Heart left ventricle (tissue), 16 donors: ENCODE data around the gene SGCA. TPM values are rescaled to one million over a fixed set of nuclear protein-coding genes. Genes with fewer than 3 reads are reported as not detected.

Source experiments
- ATAC-seq, 4 donors: fragments of 200-7000 bp; cut with Tn5 transposase; one replicate each; pipeline ENCODE4 v1.9.1; 2020 to 2022; ENCODE audit warnings: moderate library complexity in 4 of 4, mild to moderate bottlenecking in 3 of 4, moderate number of reproducible peaks in 1 of 4
- DNase-seq, 5 donors: peaks; one replicate each; pipeline ENCODE4 v3.0.0-alpha.2; 2020
- H3K27ac ChIP-seq, 12 donors: fragments of 200-600 bp; sonication (generic) in 4 of 12; one replicate each; pipeline versions ENCODE4 v1.5.0 to v1.8.0; 2016 to 2022; ENCODE audit warnings: mild to moderate bottlenecking in 2 of 12
- H3K27me3 ChIP-seq, 9 donors: fragments of 200-600 bp; sonication (generic) in 2 of 9; one replicate each; pipeline versions ENCODE4 v1.5.1 to v1.8.0; 2016 to 2022; ENCODE audit warnings: mild to moderate bottlenecking in 3 of 9
- H3K36me3 ChIP-seq, 9 donors: fragments of 200-600 bp; sonication (generic) in 2 of 9; one replicate each; pipeline versions ENCODE4 v1.5.0 to v1.8.0; 2018 to 2022; ENCODE audit warnings: mild to moderate bottlenecking in 2 of 9
- H3K4me1 ChIP-seq, 12 donors: fragments of 200-600 bp; sonication (generic) in 4 of 12; one replicate each; pipeline versions ENCODE4 v1.5.0 to v1.8.0; 2016 to 2022; ENCODE audit warnings: mild to moderate bottlenecking in 3 of 12
- H3K4me3 ChIP-seq, 12 donors: fragments of 200-600 bp; sonication (generic) in 4 of 12; one replicate each; pipeline versions ENCODE4 v1.5.0 to v1.8.0; 2017 to 2022; ENCODE audit warnings: mild to moderate bottlenecking in 9 of 12, moderate library complexity in 4 of 12
- H3K9me3 ChIP-seq, 12 donors: fragments of 200-600 bp; sonication (generic) in 4 of 12; one replicate each; pipeline versions ENCODE4 v1.5.0 to v1.8.0; 2016 to 2022; ENCODE audit warnings: mild to moderate bottlenecking in 1 of 12
- CTCF ChIP-seq, 12 donors: fragments of 200-600 bp; sonication (generic) in 4 of 12; IDR thresholded peaks; one replicate each; pipeline versions ENCODE4 v1.5.0 to v1.8.0; 2018 to 2022; ENCODE audit warnings: antibody characterized with exemption in 12 of 12, mild to moderate bottlenecking in 5 of 12
- POLR2A ChIP-seq, 2 donors: fragments of 450-650 bp; IDR thresholded peaks; one replicate each; pipeline ENCODE4 v1.6.1; 2017; ENCODE audit warnings: antibody characterized with exemption in 2 of 2, mild to moderate bottlenecking in 2 of 2, moderate library complexity in 2 of 2
- WGBS, 4 donors: extraction: QIAGEN DNeasy Blood & Tissue Kit in 2 of 4; methylation state at CpG; one replicate each; pipeline versions ENCODE4 v1.1.5 to v1.1.7; 2013 to 2018; 5-methylcytosine and 5-hydroxymethylcytosine counted together
- intact Hi-C, 10 donors: fragments of 100-400 bp; cut with DNase I; formaldehyde crosslinking; loops; one replicate each; pipeline versions ENCODE4 v1.11.1 to v1.14.2; 2022
- polyA plus RNA-seq, 2 donors: library from polyadenylated mRNA; stranded (reverse); fragments of 200-250 nt; gene quantifications; one replicate each; pipeline ENCODE4 v1.2.3, GENCODE V29; 2013
- total RNA-seq, 9 donors: library from RNA; depleted of rRNA in 2 of 9; stranded (reverse); fragments of >200 nt in 2 of 9; fragmentation: NEBNext Ultra II Directional in 3 of 9; extraction: Animal tissue kit (Norgen Biotek cat#: 25700) in 3 of 9; gene quantifications; one replicate each; pipeline versions ENCODE4 v1.1.0 to v1.2.4, GENCODE V29; 2016 to 2023
- donor health status: ischemic (EF 13 %, LVEDD 7.1; RV severe dilation, severe dysfunction).
- donor health status: healthy with polysubstance abuse.
- donor health status: DM: no; HTN: yes; CAD: no.
- donor health status: DM: no; HTN: no; CAD: no.
- donor health status: ischemic (EF 25% LVEDD 6.9; RV normal size, moderate dysfunction).
- donor health status: ischemic (EF 25% LVEDD 5.7; RV mildly dilated, moderate dysfunction).
- donor health status: healthy.
- donor health status: DM: yes; HTN: yes; CAD: no.
- donor health status: ischemic (EF 35%, LVEDD 5.7; RV mildly dilated, moderate dysfunction).
- donor health status: nonischemic (EF 11% LVEDD 7.7; RV severe dilation, severe dysfunction).
- donor health status: DM: yes; HTN: yes; CAD: no.
- donor health status: PGD.
- donor health status: ischemic (EF 29% LVEDD 5.4; RV normal size, mild dysfunction).
- donor health status: nonischemic (EF 23%, LVEDD 6.1; RV moderate dilation, normal function).

The SGCA gene
- total and polyA plus RNA-seq, 11 donors, result 96.5 to 225 (median 151) TPM

GRCh38 chr17:50205111-50205962, 39.5 kb downstream of the SGCA start:
- Histone ChIP-seq H3K9me3 (no peaks in the 10 kb centered on the region), H3K36me3 (no peaks in the 10 kb centered on the region), H3K27ac (peak overlapping the region in 10 of 12 donors; percentile 26 to 95 (median 60)), H3K27me3 (peaks cover 0 to 49% (median 18%) of the 10 kb centered on the region in 9 donors), H3K4me3 (no peak overlapping the region), H3K4me1 (peaks cover 0 to 59% (median 26%) of the 10 kb centered on the region in 12 donors)
- TF ChIP-seq POLR2A (IDR thresholded peaks at IDR 0.05) (no peak), CTCF (IDR thresholded peaks at IDR 0.05) (no peak)
- peak in 4 of 5 donors; percentile 55 to 61 (median 58) for DNase-seq
- intact Hi-C loops, result no loop called here
- ATAC-seq, result no peak
- WGBS, 4 donors, result 45 to 61% (median 52%) methylated on average over 10 of the region's 10 CpGs

DNA sequence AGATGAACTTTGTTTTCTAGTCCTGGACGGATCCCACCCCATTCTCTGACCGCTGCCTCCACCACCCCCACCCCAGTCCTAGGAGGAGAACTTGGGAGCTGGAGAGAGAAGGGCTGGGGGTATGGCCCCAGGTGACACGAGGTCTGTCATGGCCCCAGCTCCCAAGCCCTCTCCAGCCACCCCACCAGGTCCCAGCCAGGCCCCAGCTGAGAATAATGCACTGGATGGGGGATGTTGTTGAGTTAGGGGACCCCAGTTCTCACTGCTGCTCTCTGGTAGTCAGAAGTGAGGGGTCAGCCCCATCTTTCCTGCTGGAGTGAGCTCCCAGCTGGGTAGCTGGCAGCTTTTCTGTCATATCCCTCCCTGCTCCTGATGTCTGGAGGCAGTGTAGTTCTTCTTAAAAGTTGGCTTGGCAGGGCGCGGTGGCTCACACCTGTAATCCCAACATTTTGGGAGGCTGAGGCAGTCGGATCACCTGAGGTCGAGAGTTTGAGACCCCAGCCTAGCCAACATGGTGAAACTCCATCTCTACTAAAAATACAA, 40.2 kb downstream of the SGCA start:
- TF ChIP-seq POLR2A (IDR thresholded peaks at IDR 0.05), result no peak
- no peak for TF ChIP-seq CTCF (IDR thresholded peaks at IDR 0.05)
- intact Hi-C loops, result no loop called here

DNA sequence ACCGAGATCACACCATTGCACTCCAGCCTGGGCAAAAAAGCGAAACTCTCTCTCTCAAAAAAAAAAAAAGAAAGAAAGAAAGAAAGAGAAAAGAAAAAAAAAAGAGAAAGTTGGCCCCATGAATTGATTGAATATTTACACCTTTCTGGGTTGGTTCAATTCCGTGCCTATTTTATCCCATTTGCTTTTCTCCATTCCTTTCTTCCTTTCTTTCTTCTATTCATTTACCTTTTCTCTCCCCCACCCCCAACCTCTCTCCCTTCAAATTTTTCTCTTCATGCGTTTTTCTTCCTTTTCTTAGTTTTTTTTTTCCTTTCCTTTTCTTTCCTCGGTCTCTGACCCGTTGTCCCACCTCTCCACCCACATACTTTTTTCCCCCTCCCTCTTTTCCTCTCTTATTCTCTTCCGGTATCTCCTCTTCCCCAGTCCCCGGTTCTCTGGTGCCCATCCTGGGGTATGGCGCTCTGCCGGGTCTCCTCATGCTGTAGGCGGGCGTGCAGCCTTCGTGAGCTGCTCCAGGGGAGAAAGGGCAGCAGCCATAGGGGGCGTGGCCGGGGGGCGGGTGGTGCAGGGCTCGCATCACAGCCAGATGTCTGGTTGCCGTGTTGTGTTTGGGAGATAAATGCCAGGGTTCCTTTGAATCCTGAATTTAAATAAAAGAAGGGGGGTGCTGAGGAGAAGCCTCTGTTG, 40.9 kb downstream of the SGCA start:
- TF ChIP-seq POLR2A (IDR thresholded peaks at IDR 0.05), result no peak
- no peak for TF ChIP-seq CTCF (IDR thresholded peaks at IDR 0.05)
- Histone ChIP-seq H3K4me3 (peak overlapping the region in 2 of 12 donors; percentile 5 to 19), H3K4me1 (peaks cover 0 to 71% (median 27%) of the 10 kb centered on the region in 12 donors), H3K9me3 (no peaks in the 10 kb centered on the region), H3K27me3 (peaks cover 0 to 43% (median 8%) of the 10 kb centered on the region in 9 donors), H3K27ac (peak overlapping the region in 5 of 12 donors; percentile 19 to 95 (median 56)), H3K36me3 (no peaks in the 10 kb centered on the region)
- intact Hi-C loops, result no loop called here
- ATAC-seq (no peak), DNase-seq (peak in 4 of 5 donors; percentile 44 to 69 (median 58))
- WGBS, 4 donors, result 22 to 34% (median 25%) methylated on average over 18 of the region's 18 CpGs

More for the DNA sequence above, 40.2 kb downstream of the SGCA start:
- Histone ChIP-seq H3K27me3 (peaks cover 0 to 50% (median 15%) of the 10 kb centered on the region in 9 donors), H3K4me1 (peaks cover 0 to 65% (median 27%) of the 10 kb centered on the region in 12 donors), H3K4me3 (no peak overlapping the region), H3K9me3 (no peaks in the 10 kb centered on the region), H3K27ac (peak overlapping the region in 10 of 12 donors; percentile 26 to 95 (median 60)), H3K36me3 (no peaks in the 10 kb centered on the region)
- ATAC-seq (no peak), DNase-seq (peak in 2 of 5 donors; percentile 3 to 12)
- 84 to 91% (median 86%) methylated on average over 7 of the region's 7 CpGs for WGBS, 4 donors
